HG03571 (cell line): ENCODE data around the gene CNNM4.

Experiments used
- ATAC-seq: cut with Tn5 transposase; IDR thresholded peaks from one replicate; pipeline ENCODE4 v1.9.1; 2021; ENCODE audit not compliant: unreplicated experiment

Gene CNNM4

DNA sequence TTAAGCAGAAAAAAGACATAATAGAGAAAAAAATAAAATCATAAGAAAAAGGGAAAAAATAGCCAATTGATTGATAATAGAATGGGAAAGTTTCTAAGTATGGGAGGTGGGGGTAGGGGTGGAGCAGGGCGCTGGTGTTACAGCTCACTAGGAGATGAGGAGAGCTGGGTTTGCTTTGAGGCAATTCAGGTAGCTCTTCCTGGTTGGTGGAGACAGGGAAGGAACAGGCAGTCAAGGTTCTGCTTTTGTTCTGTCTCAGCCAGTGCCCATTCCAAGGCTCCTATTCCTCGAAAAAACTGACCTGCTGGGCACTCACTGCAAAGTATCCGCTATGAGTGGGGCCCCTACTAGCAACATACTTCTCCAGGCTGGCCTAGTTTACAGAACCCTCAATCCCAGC lies 1.7 kb upstream of the CNNM4 start:
- no peak for ATAC-seq

DNA sequence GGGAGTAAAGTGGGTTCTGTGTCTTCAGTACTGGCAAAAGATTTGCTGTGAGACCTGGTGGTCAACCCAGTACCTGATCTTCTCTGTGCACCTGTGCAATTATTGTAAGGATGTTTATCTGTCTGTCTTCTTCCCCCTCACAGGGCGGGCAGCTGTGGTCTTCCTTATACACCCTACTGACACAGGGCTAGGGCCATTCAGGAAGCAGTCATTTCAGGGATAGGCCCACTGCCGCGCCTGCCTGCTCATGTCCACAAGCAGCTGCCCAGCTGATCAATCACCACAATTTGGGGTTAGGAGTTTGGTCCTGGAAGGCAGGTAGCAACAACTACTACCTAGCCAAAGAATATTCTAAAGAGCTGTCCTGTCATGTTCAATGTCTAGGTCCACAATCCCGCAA lies 1.2 kb upstream of the CNNM4 start:
- no peak for ATAC-seq

DNA sequence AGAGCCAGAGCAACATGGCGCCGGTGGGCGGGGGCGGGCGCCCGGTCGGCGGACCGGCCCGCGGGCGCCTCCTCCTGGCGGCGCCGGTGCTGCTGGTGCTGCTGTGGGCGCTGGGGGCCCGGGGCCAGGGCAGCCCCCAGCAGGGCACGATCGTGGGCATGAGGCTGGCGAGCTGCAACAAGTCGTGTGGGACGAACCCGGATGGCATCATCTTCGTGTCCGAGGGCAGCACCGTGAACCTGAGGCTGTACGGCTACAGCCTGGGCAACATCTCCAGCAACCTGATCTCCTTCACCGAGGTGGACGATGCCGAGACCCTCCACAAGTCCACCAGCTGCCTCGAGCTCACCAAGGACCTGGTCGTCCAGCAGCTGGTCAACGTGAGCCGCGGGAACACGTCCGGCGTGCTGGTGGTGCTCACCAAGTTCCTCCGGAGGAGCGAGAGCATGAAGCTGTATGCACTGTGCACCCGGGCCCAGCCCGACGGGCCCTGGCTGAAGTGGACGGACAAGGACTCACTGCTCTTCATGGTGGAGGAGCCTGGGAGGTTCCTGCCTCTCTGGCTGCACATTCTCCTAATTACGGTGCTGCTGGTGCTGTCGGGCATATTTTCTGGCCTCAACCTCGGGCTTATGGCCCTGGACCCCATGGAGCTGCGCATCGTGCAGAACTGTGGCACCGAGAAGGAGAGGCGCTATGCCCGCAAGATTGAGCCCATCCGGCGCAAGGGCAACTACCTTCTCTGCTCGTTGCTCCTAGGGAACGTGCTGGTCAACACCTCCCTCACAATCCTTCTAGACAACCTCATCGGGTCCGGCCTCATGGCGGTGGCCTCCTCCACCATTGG lies 507 bp downstream of the CNNM4 start:
- no peak for ATAC-seq

DNA sequence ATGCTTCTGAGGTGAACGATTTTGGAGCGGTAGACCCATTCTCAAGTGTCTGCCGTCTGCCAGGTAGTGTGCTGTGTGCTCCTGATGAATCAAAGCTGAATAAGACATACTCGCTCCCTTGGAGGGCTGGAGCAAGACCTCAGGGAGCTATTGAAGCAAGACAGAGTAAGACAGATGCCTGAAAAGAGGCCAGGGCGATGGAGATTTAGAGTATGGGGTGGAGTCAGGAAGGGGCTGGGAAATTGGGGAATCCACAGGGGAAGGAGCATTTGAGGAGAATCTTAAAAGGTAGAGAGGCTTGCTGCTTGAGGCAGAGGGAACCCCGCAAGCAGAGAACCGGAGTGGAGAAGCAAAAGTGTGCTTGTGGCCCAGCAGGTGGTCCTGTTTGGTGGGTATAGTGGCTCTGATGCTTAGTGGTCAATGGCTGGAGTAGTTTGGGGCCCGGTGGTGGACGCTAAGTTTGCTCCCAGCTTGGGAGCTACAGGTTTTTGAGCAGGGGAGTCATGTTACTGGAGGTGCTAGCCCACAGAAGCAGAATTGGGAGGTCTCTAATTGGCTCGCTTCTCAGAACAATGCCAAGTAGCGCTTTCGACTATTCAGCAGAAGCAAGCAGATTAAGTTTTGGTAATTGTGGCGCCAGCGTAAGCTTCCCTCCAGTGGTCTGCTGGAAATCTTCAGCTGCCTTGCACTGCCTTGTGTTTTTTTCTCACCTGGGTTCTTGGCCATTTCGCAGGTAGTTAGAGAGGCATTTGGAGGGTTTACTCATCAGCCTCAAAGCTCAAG lies 2.0 kb downstream of the CNNM4 start:
- ATAC-seq = no peak

DNA sequence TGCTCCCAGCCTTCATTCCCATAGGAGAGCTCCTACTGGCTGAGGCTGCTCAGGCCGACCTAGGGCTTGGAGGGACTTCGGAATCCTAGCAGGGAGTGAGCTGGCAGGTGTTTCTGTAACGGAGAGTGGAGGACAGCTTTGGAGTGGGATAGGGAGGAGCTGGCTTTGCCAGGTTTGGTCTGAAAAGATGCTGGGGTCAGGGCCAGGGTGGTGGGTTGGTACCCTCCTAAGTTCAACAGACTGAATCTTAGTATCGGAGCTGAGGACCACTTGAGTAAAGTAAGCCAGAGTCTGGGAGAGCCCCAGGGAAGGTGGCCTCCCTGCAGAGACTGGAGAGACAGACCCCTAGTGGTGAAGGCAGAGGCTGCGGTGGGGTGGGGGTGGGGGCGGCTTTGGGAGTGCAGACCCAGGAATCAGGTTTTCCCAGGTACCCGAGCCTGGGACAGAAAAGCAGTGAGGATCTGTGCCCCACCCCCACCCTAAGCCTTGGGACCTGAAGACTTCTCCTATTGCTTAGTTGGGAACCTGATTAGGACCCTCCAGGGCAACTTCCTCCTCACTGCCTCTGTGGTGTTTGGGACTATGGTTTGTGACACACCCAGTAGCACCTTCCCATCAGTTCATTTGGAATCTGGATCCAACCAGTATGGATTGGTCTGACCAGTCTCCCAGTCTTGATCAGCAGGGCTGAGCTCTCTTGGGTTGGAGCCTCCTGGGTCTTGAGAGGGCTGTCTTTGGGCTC lies 3.0 kb downstream of the CNNM4 start:
- no peak for ATAC-seq

DNA sequence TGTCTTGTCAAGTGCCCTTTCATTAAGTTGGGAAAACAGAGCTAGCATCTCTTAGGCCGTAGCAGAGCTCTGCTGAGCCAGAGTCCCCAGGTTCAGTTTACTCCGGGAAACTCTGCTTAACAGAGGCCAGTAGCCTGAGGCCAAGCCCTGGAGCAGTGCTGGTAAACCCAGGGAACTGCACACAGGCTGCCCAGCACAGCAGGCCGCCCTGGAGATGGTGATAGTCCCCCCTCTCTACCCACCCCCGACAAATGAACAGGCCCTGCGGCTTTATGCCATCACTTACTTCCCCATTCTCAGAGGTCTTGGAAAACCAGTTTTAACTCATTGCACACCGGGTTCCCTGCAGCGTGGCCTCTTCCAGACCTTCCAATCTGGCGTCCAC lies 3.5 kb downstream of the CNNM4 start:
- ATAC-seq = no peak

DNA sequence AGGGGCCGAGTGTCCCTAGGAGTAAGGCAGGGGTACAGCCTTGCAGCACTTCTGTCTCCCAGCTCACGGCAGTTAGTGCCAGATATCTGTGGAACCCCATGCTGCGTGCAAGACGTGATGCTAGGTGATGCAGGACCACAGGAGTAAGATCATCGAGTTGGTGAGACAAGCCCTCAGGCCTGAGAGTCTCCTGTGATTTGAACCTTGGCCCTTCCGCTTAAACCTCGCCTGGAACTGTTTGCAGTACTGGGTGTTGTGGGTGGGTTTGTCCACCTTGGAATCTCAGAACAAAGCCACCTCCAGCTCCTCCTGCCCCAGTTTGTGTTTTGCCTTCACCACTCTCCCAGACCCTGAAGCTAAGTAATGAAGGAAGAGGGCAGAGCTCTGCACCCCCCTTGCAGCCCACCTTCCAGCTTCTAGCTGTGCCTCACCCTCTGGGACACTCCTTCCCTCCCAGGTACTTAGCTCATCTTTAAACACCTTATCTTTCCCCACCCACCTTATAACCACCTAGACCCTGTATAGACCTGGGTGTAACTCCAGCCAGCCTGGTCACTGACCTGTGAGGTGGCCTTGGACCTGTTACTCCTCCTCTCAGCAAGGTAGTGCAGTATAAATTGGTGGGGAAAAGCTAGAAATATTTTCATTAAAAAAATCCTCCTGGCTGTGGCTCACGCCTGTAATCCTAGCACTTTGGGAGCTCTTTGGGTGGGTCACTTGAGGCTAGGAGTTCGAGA lies 6.6 kb downstream of the CNNM4 start:
- no peak for ATAC-seq

DNA sequence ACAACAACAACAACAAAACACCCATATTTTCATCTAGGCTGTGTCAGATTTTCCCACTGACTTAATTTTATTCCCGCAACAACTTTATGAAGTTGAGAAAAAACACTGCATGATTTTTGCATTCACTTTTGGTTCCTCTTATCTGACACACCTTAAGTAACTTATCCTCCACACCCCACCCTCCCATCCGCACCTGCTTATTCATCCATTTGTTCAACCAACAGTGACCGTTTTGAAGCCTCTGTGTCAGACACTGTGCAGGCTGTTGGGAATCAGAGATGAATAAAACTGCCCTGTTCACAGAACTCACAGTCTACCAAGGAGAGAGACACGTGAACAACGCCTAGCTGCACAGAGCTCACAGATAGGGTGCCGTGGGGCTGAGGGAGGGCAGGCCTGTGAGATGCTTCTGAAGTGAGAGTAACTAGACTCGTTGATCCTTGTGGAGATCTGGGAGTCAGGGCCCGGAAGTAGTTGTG lies 7.4 kb downstream of the CNNM4 start:
- no peak for ATAC-seq

DNA sequence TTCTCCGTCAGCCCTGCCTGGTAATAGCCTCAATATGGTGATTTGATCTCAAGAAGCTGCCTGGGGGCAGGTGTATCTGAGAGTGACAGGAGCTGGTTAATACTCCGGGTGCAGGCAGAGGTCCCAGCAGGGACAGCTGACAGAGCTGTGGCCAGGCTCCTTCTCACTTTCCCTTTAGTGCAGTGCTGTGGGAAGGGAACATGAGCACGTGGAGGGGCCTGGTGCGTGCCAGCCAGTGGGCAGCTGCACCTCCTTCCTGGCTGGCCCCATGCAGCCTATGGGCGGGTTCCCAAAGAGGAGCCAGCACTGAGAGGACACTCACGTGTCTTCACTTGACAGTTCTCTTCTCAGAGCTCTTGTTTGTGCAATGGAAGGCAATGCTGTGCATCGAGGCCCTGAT lies 9.1 kb downstream of the CNNM4 start:
- ATAC-seq = no peak

DNA sequence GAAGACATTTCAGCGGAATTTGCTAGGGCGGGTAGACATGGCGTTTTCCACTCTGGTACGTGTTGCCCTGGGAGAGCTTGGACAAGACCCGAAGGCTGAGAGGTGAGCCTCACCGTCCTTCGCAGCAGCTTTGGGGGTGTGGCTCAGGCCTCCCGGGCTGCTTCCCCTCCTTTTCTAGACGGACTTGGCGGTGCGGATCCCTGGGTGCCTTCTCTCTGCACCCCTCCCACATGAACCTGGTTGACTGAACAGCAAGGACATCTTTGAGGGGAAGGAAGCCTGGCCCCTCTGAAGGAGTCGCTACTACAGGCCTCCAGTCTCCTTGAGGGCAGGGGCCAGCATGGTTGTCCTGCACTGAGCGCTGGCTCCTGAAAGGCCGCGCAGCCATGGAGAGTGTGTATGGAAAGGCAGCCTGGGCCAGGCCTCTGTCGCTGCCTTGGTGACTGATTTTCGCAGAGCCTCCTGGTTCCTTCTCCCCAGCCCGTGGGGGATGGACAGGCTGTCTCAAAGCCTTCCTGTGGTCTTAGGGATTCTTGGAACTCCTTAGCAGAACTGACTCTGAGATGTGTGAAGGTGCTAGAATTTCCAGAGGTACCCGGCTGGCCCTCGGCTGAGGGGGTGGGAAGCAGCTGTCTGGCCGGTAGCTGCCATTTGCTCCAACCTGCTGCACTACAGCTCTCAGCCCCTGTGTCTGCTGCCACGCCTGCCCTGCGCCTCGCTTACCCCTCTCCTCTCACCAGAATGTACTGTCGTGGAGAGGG lies 9.9 kb downstream of the CNNM4 start:
- no peak for ATAC-seq

DNA sequence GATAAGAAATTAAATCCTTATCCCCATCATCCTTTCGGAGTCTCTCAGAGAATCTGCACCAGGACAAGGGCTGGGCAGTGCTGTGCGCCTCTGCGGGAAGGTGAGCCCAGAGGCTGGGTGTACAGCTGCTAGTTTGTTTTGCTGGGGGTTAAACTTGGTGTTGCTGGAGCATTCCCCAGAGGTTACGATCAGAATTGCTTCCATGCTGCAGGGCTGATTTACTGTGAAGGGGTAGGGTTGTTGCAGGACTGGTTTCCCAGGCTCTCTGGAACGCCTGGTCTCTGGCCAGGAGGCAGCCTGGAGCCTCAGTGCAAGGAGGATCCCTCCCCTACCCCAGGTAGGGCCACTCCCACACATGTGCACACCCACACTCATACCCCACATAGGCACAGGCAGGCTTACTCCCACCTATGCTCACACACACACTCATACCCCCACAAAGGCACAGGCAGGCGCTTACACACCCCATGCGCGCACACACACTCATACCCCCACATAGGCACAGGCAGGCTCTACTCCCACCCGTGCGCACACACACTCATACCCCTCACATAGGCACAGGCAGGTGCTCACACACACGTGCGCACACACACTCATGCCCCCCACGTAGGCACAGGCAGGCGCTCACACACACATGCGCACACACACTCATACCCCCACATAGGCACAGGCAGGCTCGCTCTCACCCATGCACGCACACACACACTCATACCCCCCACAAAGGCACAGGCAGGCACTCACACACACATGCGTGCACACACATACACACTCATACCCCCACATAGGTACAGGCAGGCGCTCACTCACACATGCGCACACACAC lies 11.3 kb downstream of the CNNM4 start:
- no peak for ATAC-seq

DNA sequence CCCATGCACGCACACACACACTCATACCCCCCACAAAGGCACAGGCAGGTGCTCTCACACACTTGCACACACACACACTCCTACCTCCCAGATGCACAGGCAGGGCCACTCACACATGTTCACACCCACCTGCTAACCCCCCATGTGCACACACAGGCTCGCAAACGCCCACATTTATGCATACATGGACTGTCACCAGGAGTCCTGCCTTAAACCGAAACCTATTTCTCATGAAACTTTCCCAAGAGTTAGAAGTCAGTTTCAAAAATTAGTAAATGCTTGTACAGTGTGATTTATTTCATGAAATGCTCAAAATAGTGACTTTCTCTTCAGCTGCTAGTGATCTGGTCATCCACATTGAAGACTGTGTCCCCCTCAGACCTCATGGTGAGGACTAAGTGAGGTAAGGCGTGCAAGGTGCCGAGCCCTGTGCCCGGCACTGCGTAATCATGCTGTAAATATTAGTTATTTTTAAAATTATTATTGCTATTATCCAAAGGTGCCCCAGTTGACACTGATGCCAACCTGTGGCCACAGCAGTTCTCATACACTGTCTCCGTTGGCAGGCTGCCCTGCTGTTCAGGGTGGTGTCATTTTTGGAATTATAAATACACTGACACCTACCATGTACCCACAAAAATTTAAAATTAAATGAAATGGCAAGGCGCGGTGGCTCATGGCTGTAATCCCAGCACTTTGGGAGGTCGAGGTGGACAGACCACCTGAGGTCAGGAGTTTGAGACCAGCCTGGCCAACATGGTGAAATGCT lies 12.4 kb downstream of the CNNM4 start:
- ATAC-seq = no peak

DNA sequence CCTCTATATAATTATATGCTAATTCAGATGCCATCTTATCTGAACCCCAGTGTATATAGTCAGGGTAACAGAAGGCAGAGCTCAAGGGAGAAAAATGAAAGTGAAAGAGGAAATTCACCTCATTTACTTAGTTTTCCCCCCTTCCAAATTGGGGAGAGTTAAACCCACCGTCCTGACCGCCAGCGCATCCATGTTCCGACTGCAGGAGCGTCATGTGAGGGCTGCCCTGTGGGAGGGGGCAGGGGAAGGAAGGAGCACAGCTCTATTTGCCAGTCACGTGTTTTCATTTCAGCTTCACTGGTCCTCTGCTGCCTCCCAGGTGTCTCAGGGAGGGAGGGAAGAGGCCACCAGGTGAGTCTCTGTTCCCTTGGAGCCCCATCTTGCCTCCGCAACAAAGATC lies 13.2 kb downstream of the CNNM4 start:
- ATAC-seq = no peak

DNA sequence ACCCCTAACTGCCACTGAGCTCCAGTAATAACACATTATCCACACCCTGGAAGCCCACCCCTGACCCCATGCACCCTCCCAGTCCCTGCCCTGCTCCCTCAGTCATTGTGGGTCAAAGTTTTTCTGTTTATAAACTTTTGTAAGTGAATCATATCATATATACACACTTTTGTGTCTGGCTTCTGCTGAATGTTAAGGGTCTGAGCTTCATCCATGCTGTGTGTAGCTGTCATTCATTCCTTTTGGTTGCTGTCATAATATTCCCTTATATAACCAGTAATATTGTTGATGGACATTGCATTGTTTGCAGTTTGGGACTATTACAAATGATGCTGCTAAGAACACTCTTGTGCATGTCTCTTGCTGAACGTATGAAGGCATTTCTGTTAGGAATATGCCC lies 14.5 kb downstream of the CNNM4 start:
- no peak for ATAC-seq

DNA sequence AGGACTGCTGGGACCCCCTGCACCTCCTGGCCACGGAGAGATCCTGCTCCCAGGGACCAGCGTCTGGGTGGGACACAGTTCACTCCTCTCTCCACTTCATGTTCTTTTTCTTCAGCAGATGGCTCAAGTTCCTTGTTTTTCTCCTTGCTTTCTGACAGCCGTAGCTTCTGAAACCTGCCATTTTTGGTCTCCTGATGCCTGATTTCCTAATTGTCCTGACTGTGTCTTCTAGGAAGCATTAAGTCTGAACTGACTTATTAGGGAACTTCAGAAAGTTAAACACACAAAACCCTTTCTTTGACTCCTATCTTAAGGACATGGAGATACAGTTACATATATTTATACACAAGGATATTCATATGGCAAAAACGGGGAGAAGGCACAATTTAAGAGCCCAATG lies 22.7 kb downstream of the CNNM4 start:
- ATAC-seq = no peak

DNA sequence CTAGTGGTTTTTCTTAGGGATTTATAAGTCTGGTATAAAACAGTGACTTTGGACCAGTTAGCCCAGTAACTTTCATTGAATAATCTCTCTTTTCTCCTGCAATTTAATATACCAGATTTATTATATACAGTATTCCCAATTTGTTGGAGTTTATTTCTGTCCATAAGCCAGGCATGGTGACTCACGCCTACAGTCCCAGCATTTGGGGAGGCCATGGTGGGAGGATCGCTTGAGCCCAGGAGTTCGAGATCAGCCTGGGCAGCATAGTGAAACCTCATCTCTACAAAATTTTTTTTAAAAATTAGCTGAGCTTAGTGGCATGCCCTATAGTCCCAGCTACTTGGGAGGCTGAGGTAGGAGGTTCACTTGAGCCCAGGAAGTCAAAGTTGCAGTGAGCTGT lies 26.7 kb downstream of the CNNM4 start:
- no peak for ATAC-seq

DNA sequence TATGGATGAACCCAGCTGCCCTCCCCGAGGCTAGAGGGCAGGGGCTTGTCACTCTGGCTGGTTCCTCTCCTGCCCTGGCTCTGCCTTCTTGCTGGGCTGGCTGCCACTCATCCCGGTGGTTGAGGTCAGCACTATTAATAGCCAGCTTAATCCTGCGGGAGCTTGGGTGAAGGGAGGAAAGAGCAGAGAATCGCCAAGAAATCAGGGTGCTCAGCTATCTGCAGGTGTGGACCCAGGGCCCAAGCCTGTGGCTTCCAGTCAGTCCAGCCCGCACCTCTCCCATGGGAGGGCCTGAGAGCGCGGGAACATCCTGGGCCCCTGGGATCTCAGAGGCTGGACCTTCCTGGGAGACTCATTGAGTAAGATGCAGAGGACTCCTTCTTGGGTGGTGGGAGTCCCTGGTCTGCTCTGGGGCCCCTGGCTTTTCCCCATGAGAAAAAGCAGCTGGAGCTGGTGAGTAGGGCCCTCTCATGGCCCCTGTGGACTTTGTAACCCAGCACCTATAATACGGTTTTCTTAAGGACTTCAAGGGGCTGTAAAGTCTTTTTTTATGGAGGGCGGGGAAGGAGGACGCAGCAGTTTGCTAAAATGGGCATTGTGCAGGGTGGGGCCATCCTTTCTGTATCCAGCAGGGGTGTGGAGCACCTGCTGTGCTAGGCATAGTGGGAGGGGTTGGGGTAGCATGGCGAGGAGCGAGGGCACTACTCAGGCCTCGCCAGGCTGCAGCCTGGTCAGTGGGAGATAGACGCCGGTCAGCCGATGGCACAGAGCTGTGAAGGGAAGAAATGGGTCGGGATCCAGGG lies 27.9 kb downstream of the CNNM4 start:
- ATAC-seq = no peak

DNA sequence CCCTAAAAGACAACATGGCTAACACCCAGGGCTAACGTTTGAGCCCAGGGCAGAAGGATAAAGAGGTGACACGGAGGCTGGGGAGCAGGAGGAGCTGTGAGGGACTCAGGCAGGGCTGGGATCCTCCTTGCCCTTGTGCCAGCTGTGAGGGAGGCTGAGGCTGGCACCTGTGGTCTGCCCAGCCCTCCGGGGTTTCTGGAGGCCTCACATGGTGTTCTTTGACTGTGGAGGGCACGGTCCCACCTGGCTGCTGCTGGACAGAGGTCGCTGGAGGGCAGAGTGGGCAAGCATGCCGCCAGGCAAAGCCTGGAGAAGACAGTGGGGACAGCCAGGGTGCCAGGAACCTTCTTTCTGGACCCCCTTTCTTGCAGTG lies 28.5 kb downstream of the CNNM4 start:
- no peak for ATAC-seq
